Panc1 (cell line): ENCODE measurements around the gene NR1H2. TPM values are rescaled to one million over a fixed set of nuclear protein-coding genes. Genes with fewer than 3 reads are reported as not detected.

Experiments used
- ATAC-seq: fragments of 200-7000 bp; cut with Tn5 transposase; 2 replicates; pipeline ENCODE4 v1.9.1; 2020; ENCODE audit warnings: mild to moderate bottlenecking, moderate library complexity
- BruUV-seq: library from RNA; stranded (reverse); fragments of 400-500 nt; replicated peaks from 2 replicates; lab custom pipeline; 2021; lab: Mats Ljungman, UMichigan
- CTCF ChIA-PET: fragments of 300-600 bp; sonication (Branson Sonifier 250); formaldehyde crosslinking; loops from one replicate; lab custom pipeline; 2022; ENCODE audit warnings: antibody characterized with exemption; lab: Charles Lee
- POLR2A ChIA-PET: fragments of 300-600 bp; sonication (Branson Sonifier 250); formaldehyde crosslinking; loops from one replicate; lab custom pipeline; 2022; ENCODE audit warnings: antibody characterized with exemption; lab: Charles Lee
- DNase-seq: peaks from one replicate; pipeline ENCODE4 v3.0.0-alpha.2; 2010; ENCODE audit warnings: low read depth, low spot score
- H3K27ac ChIP-seq: 2 replicates; pipeline ENCODE4 v1.5.1; 2011; ENCODE audit warnings: mild to moderate bottlenecking, low read length, inconsistent platforms
- H3K27me3 ChIP-seq: fragments of 200-500 bp; sonication (Bioruptor generic); 2 replicates; pipeline ENCODE4 v1.6.0; 2014; ENCODE audit warnings: low read length, inconsistent platforms; ENCODE audit not compliant: control insufficient read depth, insufficient read depth
- H3K36me3 ChIP-seq: fragments of 200-500 bp; sonication (Bioruptor generic); 2 replicates; pipeline ENCODE4 v1.5.1; 2014; ENCODE audit warnings: inconsistent platforms, mild to moderate bottlenecking, low read length, moderate library complexity; ENCODE audit not compliant: control insufficient read depth, insufficient read depth
- H3K4me1 ChIP-seq: 2 replicates; pipeline ENCODE4 v1.5.1; 2011; ENCODE audit warnings: inconsistent platforms, mild to moderate bottlenecking, low read length, moderate library complexity; ENCODE audit not compliant: control insufficient read depth, insufficient read depth
- H3K4me3 ChIP-seq, 2 experiments: 2 replicates each; pipeline ENCODE4 v1.5.1; 2011 to 2012; ENCODE audit warnings: low read depth in 2 of 2, low read length in 2 of 2, mild to moderate bottlenecking in 2 of 2, inconsistent platforms in 1 of 2, moderate library complexity in 1 of 2
- H3K9me3 ChIP-seq: fragments of 200-500 bp; sonication (Bioruptor generic); 2 replicates; pipeline ENCODE4 v1.5.1; 2014; ENCODE audit warnings: low read depth, mild to moderate bottlenecking, inconsistent platforms, low read length, moderate library complexity; ENCODE audit not compliant: control insufficient read depth, insufficient read depth
- POLR2AphosphoS5 ChIP-seq: IDR thresholded peaks from 2 replicates; pipeline ENCODE4 v1.6.1; 2012; ENCODE audit warnings: mild to moderate bottlenecking, low read depth, low read length, moderate library complexity
- REST ChIP-seq, 2 experiments: IDR thresholded peaks; 2 replicates each; pipeline ENCODE4 v1.6.1; 2011 to 2012; ENCODE audit warnings: low read depth in 2 of 2, control low read depth in 1 of 2, low read length in 1 of 2, mild to moderate bottlenecking in 1 of 2, moderate library complexity in 1 of 2; ENCODE audit not compliant: insufficient read depth in 1 of 2
- SIN3A ChIP-seq: IDR thresholded peaks from 2 replicates; pipeline ENCODE4 v1.6.1; 2012; ENCODE audit warnings: low read depth, mild to moderate bottlenecking, low read length, moderate library complexity, borderline replicate concordance; ENCODE audit not compliant: insufficient read depth
- TCF7L2 ChIP-seq: IDR thresholded peaks from 2 replicates; pipeline ENCODE4 v1.6.1; 2011; ENCODE audit warnings: mild to moderate bottlenecking, low read depth, low read length, inconsistent platforms
- in situ Hi-C: cut with HindIII; loops from 2 replicates; pipeline ENCODE4 v1.10.0; 2016; ENCODE audit warnings: low sequenced_read_pairs, low pct_unique_long_range_greater_than_20kb
- intact Hi-C: fragments of 100-400 bp; cut with micrococcal nuclease; formaldehyde crosslinking; loops from one replicate; pipeline ENCODE4 v1.10.0; 2022; ENCODE audit not compliant: unreplicated experiment
- total RNA-seq: library from RNA; stranded (reverse); gene quantifications from one replicate; pipeline ENCODE4 v1.2.1, GENCODE V29; 2021; ENCODE audit not compliant: unreplicated experiment
- TF ChIP-seq, protein P1 (sequence below): fragments of 450-650 bp; IDR thresholded peaks from 2 replicates; pipeline ENCODE4 v1.5.1; 2017; ENCODE audit warnings: mild to moderate bottlenecking

The NR1H2 gene
- total RNA-seq, 1 experiment from 2014 or later, result 55.8 TPM

- POLR2A ChIA-PET, result no interaction called here
- in situ Hi-C loops, result no loop called here
- no TSS peak for BruUV-seq
These were observed 36.2 kb downstream of the NR1H2 start for GRCh38 chr19:50412419-50412818.

GRCh38 chr19:50413096-50413495 lies 36.8 kb downstream of the NR1H2 start:
- Histone ChIP-seq H3K27ac (no peak overlapping the region), H3K4me1 (no peaks in the 10 kb centered on the region), H3K4me3 (no peak overlapping the region), H3K9me3 (no peaks in the 10 kb centered on the region), H3K36me3 (no peaks in the 10 kb centered on the region), H3K27me3 (no peaks in the 10 kb centered on the region)
- ChIA-PET CTCF (no interaction called here), POLR2A (no interaction called here)
- ATAC-seq (no peak), DNase-seq (no peak)
- intact Hi-C loops, result no loop called here
- TF ChIP-seq TCF7L2 (no peak), POLR2AphosphoS5 (no peak), SIN3A (no peak), REST (IDR thresholded peaks at IDR 0.05; ENCODE audit: insufficient read depth in 1 of 2, low read depth in 2 of 2, low read length in 1 of 2) (no peak)
- TF ChIP-seq, protein P1, sequence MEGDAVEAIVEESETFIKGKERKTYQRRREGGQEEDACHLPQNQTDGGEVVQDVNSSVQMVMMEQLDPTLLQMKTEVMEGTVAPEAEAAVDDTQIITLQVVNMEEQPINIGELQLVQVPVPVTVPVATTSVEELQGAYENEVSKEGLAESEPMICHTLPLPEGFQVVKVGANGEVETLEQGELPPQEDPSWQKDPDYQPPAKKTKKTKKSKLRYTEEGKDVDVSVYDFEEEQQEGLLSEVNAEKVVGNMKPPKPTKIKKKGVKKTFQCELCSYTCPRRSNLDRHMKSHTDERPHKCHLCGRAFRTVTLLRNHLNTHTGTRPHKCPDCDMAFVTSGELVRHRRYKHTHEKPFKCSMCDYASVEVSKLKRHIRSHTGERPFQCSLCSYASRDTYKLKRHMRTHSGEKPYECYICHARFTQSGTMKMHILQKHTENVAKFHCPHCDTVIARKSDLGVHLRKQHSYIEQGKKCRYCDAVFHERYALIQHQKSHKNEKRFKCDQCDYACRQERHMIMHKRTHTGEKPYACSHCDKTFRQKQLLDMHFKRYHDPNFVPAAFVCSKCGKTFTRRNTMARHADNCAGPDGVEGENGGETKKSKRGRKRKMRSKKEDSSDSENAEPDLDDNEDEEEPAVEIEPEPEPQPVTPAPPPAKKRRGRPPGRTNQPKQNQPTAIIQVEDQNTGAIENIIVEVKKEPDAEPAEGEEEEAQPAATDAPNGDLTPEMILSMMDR, result no peak
- no TSS peak for BruUV-seq
- in situ Hi-C loops, result no loop called here

More at GRCh38 chr19:50412419-50412818, 36.2 kb downstream of the NR1H2 start:
- no peaks in the 10 kb centered on the region for H3K27me3 ChIP-seq
- intact Hi-C loops, result no loop called here
- no peak for ATAC-seq
- H3K4me1 ChIP-seq, result no peaks in the 10 kb centered on the region
- no peak overlapping the region for H3K4me3 ChIP-seq
- no peak for DNase-seq
- H3K36me3 ChIP-seq, result no peaks in the 10 kb centered on the region
- CTCF ChIA-PET, result no interaction called here
- H3K27ac ChIP-seq, result no peak overlapping the region
- TF ChIP-seq, protein P1, result no peak
- TF ChIP-seq POLR2AphosphoS5, result no peak
- no peak for TF ChIP-seq TCF7L2
- TF ChIP-seq SIN3A, result no peak
- TF ChIP-seq REST (IDR thresholded peaks at IDR 0.05; ENCODE audit: insufficient read depth in 1 of 2, low read depth in 2 of 2, low read length in 1 of 2), result no peak
- H3K9me3 ChIP-seq, result no peaks in the 10 kb centered on the region
